Endothelial cell (in vitro differentiated cells): ENCODE measurements around the gene REC8. TPM values are rescaled to one million over a fixed set of nuclear protein-coding genes. Genes with fewer than 3 reads are reported as not detected.

Experiments
- DNase-seq: peaks from one replicate; pipeline ENCODE4 v3.0.0; 2021; ENCODE audit warnings: low spot score
- H3K27ac Mint-ChIP-seq: one replicate; pipeline ENCODE4 v1.8.0; 2021; ENCODE audit warnings: mixed read lengths, inconsistent platforms; ENCODE audit not compliant: unreplicated experiment
- H3K27me3 Mint-ChIP-seq: one replicate; pipeline ENCODE4 v1.8.0; 2021; ENCODE audit warnings: mild to moderate bottlenecking, moderate library complexity, mixed read lengths, inconsistent platforms; ENCODE audit not compliant: unreplicated experiment
- H3K36me3 Mint-ChIP-seq: one replicate; pipeline ENCODE4 v1.8.0; 2021; ENCODE audit warnings: mild to moderate bottlenecking, low read depth, mixed read lengths, inconsistent platforms; ENCODE audit not compliant: unreplicated experiment
- H3K4me1 Mint-ChIP-seq: one replicate; pipeline ENCODE4 v1.8.0; 2021; ENCODE audit warnings: mild to moderate bottlenecking, mixed read lengths, inconsistent platforms; ENCODE audit not compliant: unreplicated experiment
- H3K4me3 Mint-ChIP-seq: one replicate; pipeline ENCODE4 v1.8.0; 2021; ENCODE audit warnings: mild to moderate bottlenecking, mixed read lengths, inconsistent platforms; ENCODE audit not compliant: unreplicated experiment
- H3K9me3 Mint-ChIP-seq: one replicate; pipeline ENCODE4 v1.8.0; 2021; ENCODE audit warnings: mixed read lengths, inconsistent platforms; ENCODE audit not compliant: unreplicated experiment
- CTCF ChIP-seq: fragments of 200-600 bp; sonication (generic); IDR thresholded peaks from one replicate; pipeline ENCODE4 v1.5.0; 2021; ENCODE audit warnings: antibody characterized with exemption; ENCODE audit not compliant: unreplicated experiment
- total RNA-seq: library from RNA; stranded (reverse); fragmentation: NEBNext Ultra II Directional; extraction: Animal tissue kit (Norgen Biotek cat#: 25700); gene quantifications from one replicate; pipeline ENCODE4 v1.2.1, GENCODE V29; 2021; ENCODE audit not compliant: unreplicated experiment

REC8 gene
- total RNA-seq, 1 donor from 2014 or later: 31.8 TPM

DNA sequence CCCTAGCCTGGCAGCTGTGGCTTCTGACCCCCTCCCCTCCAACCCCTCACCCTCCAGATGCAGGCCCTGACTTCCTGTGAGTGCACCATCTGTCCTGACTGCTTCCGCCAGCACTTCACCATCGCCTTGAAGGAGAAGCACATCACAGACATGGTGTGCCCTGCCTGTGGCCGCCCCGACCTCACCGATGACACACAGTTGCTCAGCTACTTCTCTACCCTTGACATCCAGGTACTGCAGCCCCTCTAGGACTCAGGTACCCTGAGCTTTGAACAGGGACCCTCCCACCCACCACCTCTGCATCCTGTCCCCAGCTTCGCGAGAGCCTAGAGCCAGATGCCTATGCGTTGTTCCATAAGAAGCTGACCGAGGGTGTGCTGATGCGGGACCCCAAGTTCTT lies 16.8 kb upstream of the REC8 start:
- H3K36me3 Mint-ChIP-seq: peaks cover 45% of the 10 kb centered on the region
- no peak for DNase-seq
- H3K4me1 Mint-ChIP-seq: peaks cover 23% of the 10 kb centered on the region
- no peaks in the 10 kb centered on the region for H3K9me3 Mint-ChIP-seq
- TF ChIP-seq CTCF: no peak
- peaks cover 9% of the 10 kb centered on the region for H3K27me3 Mint-ChIP-seq
- peak overlapping the region; percentile 12 for H3K27ac Mint-ChIP-seq
- H3K4me3 Mint-ChIP-seq: peak overlapping the region; percentile 26

- Mint-ChIP-seq H3K27me3 (peaks cover 12% of the 10 kb centered on the region), H3K4me3 (peak overlapping the region; percentile 26), H3K27ac (peak overlapping the region; percentile 22), H3K9me3 (no peaks in the 10 kb centered on the region), H3K4me1 (peaks cover 21% of the 10 kb centered on the region), H3K36me3 (peaks cover 36% of the 10 kb centered on the region)
- no peak for TF ChIP-seq CTCF
- DNase-seq: no peak
Measured at GRCh38 chr14:24156840-24157239, 15.0 kb upstream of the REC8 start.

- TF ChIP-seq CTCF: no peak
- Mint-ChIP-seq H3K27ac (no peak overlapping the region), H3K9me3 (no peaks in the 10 kb centered on the region), H3K4me1 (peaks cover 25% of the 10 kb centered on the region), H3K27me3 (peaks cover 12% of the 10 kb centered on the region), H3K4me3 (no peak overlapping the region), H3K36me3 (peaks cover 37% of the 10 kb centered on the region)
- no peak for DNase-seq
Measured at GRCh38 chr14:24157331-24157730, 14.5 kb upstream of the REC8 start.

- no peak for DNase-seq
- peaks cover 45% of the 10 kb centered on the region for H3K36me3 Mint-ChIP-seq
- H3K4me1 Mint-ChIP-seq: peaks cover 21% of the 10 kb centered on the region
- H3K9me3 Mint-ChIP-seq: no peaks in the 10 kb centered on the region
- peak overlapping the region; percentile 11 for H3K4me3 Mint-ChIP-seq
- TF ChIP-seq CTCF: no peak
- H3K27me3 Mint-ChIP-seq: peaks cover 9% of the 10 kb centered on the region
- H3K27ac Mint-ChIP-seq: no peak overlapping the region
Measured at GRCh38 chr14:24159777-24160498, 11.9 kb upstream of the REC8 start.

DNA sequence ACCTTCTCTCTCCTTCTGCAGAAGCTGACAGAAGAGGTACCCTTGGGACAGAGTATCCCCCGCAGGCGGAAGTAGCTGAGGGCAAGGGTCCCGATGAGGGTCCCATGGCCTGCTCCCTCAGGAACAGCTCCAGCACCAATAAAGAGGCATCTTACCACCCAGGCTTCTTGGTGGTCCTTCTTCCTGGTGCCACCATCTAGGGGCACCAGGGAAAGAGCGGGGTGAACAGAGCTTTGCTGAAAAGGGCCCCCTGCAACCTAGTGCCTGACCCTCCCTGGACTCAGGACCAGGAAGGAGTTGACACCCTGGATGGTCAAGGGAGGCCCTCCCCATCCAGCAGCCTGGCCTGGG lies 11.4 kb upstream of the REC8 start:
- H3K36me3 Mint-ChIP-seq: peaks cover 49% of the 10 kb centered on the region
- DNase-seq: no peak
- H3K27me3 Mint-ChIP-seq: peaks cover 9% of the 10 kb centered on the region
- no peak for TF ChIP-seq CTCF
- no peak overlapping the region for H3K27ac Mint-ChIP-seq
- no peaks in the 10 kb centered on the region for H3K9me3 Mint-ChIP-seq
- peaks cover 17% of the 10 kb centered on the region for H3K4me1 Mint-ChIP-seq
- H3K4me3 Mint-ChIP-seq: no peak overlapping the region
